PC-9 (cell line): ENCODE measurements around the gene OSCP1.

Experiments used
- CTCF ChIP-seq: fragments of 200-600 bp; sonication (generic); conservative IDR thresholded peaks from 2 replicates; pipeline ENCODE4 v1.6.1; 2017; ENCODE audit warnings: mixed run types, antibody characterized with exemption, mild to moderate bottlenecking, moderate library complexity
- EZH2 ChIP-seq: fragments of 200-600 bp; sonication (generic); IDR thresholded peaks from 2 replicates; pipeline ENCODE4 v1.8.0; 2017; ENCODE audit warnings: antibody characterized with exemption, low read depth

DNA sequence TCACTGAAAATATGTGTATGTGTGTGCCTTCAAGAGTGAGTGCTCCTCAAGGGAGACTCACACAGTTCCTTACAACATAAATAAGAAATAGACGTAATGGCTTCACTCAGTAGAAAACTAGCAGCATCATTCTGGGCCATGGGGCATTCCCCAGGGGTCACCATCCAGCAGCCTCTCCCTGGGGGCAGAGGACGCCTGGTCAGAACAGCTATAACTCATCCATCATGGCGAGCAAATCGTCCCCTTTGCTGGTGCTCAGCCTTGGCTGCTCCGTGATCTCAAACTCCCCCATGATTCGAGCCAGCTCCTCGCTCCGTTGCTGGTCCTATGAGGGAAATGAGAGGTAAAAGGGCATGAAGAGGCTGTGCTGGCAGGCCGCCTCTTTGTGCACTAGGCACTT, 32.3 kb downstream of the OSCP1 start:
- TF ChIP-seq CTCF (no peak), EZH2 (no peak)
